Measurements from ENCODE around the gene DPYSL3.

- no peak for TF ChIP-seq ZNF274 (IDR thresholded peaks at IDR 0.05; ENCODE audit: low read depth, low read length)
- no peak for TF ChIP-seq YY1 (IDR thresholded peaks at IDR 0.05; ENCODE audit: insufficient read depth, insufficient read length)
- no peak for TF ChIP-seq SUZ12 (IDR thresholded peaks at IDR 0.05; ENCODE audit: extremely low read depth, insufficient read depth, insufficient read length)
Measured at GRCh38 chr5:147396070-147396823, 113.6 kb downstream of the DPYSL3 start.
